WTC11 (cell line): ENCODE data around the gene SEMA3C. TPM values are rescaled to one million over a fixed set of nuclear protein-coding genes. Genes with fewer than 3 reads are reported as not detected.

Experiments used
- ATAC-seq: fragments of 200-7000 bp; cut with Tn5 transposase; 2 replicates; pipeline ENCODE4 v1.10.0; 2021; ENCODE audit warnings: mild to moderate bottlenecking, moderate library complexity
- CTCF ChIA-PET: fragments of 300-600 bp; sonication (Branson Sonifier 250); formaldehyde crosslinking; loops from one replicate; lab custom pipeline; 2021; ENCODE audit warnings: antibody characterized with exemption; lab: Charles Lee
- POLR2A ChIA-PET: fragments of 350-600 bp; sonication (Branson Sonifier 250); formaldehyde crosslinking; loops from one replicate; lab custom pipeline; 2021; ENCODE audit warnings: antibody characterized with exemption; lab: Charles Lee
- DNase-seq: peaks from one replicate; pipeline ENCODE4 v3.0.0; 2021; ENCODE audit warnings: low spot score
- H3K27ac Mint-ChIP-seq: 2 replicates; pipeline ENCODE4 v1.8.0; 2021; ENCODE audit warnings: mixed read lengths
- H3K27me3 Mint-ChIP-seq: 2 replicates; pipeline ENCODE4 v1.8.0; 2021; ENCODE audit warnings: low read depth, mild to moderate bottlenecking, moderate library complexity, mixed read lengths
- H3K36me3 Mint-ChIP-seq: 2 replicates; pipeline ENCODE4 v1.8.0; 2021; ENCODE audit warnings: mixed read lengths
- H3K4me1 Mint-ChIP-seq: 2 replicates; pipeline ENCODE4 v1.8.0; 2022; ENCODE audit warnings: mixed read lengths
- H3K4me3 Mint-ChIP-seq: 2 replicates; pipeline ENCODE4 v1.8.0; 2021; ENCODE audit warnings: mild to moderate bottlenecking, moderate library complexity, mixed read lengths
- H3K9me3 Mint-ChIP-seq: 2 replicates; pipeline ENCODE4 v1.8.0; 2021; ENCODE audit warnings: mixed read lengths
- CBFB ChIP-seq: sonication (generic); formaldehyde crosslinking; IDR thresholded peaks from 2 replicates; pipeline ENCODE4 v1.8.1; 2022; ENCODE audit warnings: mild to moderate bottlenecking, low read depth, missing genetic modification reagents
- CREB1 ChIP-seq: sonication (generic); formaldehyde crosslinking; IDR thresholded peaks from 2 replicates; pipeline ENCODE4 v1.8.0; 2023; ENCODE audit warnings: mild to moderate bottlenecking, missing genetic modification reagents
- E2F1 ChIP-seq: sonication (generic); formaldehyde crosslinking; IDR thresholded peaks from 2 replicates; pipeline ENCODE4 v1.8.0; 2022; ENCODE audit warnings: mild to moderate bottlenecking, missing genetic modification reagents
- ESRRA ChIP-seq: sonication (generic); formaldehyde crosslinking; IDR thresholded peaks from 2 replicates; pipeline ENCODE4 v1.8.1; 2022; ENCODE audit warnings: mild to moderate bottlenecking, missing genetic modification reagents, borderline replicate concordance
- GTF2I ChIP-seq: fragments of 250-450 bp; sonication (Bioruptor Pico); conservative IDR thresholded peaks from 2 replicates; pipeline ENCODE4 v1.4.0; 2021; ENCODE audit warnings: mild to moderate bottlenecking
- KAT7 ChIP-seq: sonication (generic); formaldehyde crosslinking; IDR thresholded peaks from 2 replicates; pipeline ENCODE4 v1.8.1; 2023; ENCODE audit warnings: missing genetic modification reagents, mild to moderate bottlenecking, borderline replicate concordance
- MYBL2 ChIP-seq: sonication (generic); formaldehyde crosslinking; IDR thresholded peaks from 2 replicates; pipeline ENCODE4 v1.8.1; 2023; ENCODE audit warnings: mild to moderate bottlenecking, moderate library complexity, missing genetic modification reagents
- RORB ChIP-seq: fragments of 250-450 bp; sonication (Bioruptor Pico); IDR thresholded peaks from 2 replicates; pipeline ENCODE4 v1.9.0; 2021; ENCODE audit warnings: mild to moderate bottlenecking
- TEAD4 ChIP-seq: sonication (generic); formaldehyde crosslinking; IDR thresholded peaks from 2 replicates; pipeline ENCODE4 v1.8.0; 2022; ENCODE audit warnings: mild to moderate bottlenecking, missing genetic modification reagents
- USF2 ChIP-seq: sonication (generic); formaldehyde crosslinking; IDR thresholded peaks from 2 replicates; pipeline ENCODE4 v1.8.1; 2023; ENCODE audit warnings: mild to moderate bottlenecking, missing genetic modification reagents, moderate library complexity
- ZNF317 ChIP-seq: sonication (generic); formaldehyde crosslinking; IDR thresholded peaks from 2 replicates; pipeline ENCODE4 v1.8.1; 2023; ENCODE audit warnings: low read depth, mild to moderate bottlenecking, moderate library complexity, missing genetic modification reagents, borderline replicate concordance
- ZNF671 ChIP-seq: fragments of 250-450 bp; sonication (Bioruptor Pico); IDR thresholded peaks from 2 replicates; pipeline ENCODE4 v1.8.0; 2021; ENCODE audit warnings: mild to moderate bottlenecking
- total RNA-seq: library from RNA; stranded (reverse); gene quantifications from 3 replicates; pipeline ENCODE4 v1.2.3, GENCODE V29; 2021
- TF ChIP-seq, protein P1 (sequence below): sonication (generic); formaldehyde crosslinking; IDR thresholded peaks from 2 replicates; pipeline ENCODE4 v1.8.0; 2023; ENCODE audit warnings: missing genetic modification reagents
- TF ChIP-seq, protein P2 (sequence below): fragments of 250-450 bp; sonication (Bioruptor Pico); IDR thresholded peaks from 2 replicates; pipeline ENCODE4 v2.1.2; 2022; ENCODE audit warnings: mild to moderate bottlenecking, moderate library complexity
- TF ChIP-seq, protein P3 (sequence below): sonication (generic); formaldehyde crosslinking; IDR thresholded peaks from 2 replicates; pipeline ENCODE4 v1.8.0; 2022; ENCODE audit warnings: mild to moderate bottlenecking, missing genetic modification reagents
- TF ChIP-seq, protein P4 (sequence below): sonication (generic); formaldehyde crosslinking; conservative IDR thresholded peaks from 2 replicates; pipeline ENCODE4 v1.8.1; 2022; ENCODE audit warnings: mild to moderate bottlenecking, missing genetic modification reagents
- TF ChIP-seq, protein P5 (sequence below): sonication (generic); formaldehyde crosslinking; IDR thresholded peaks from 2 replicates; pipeline ENCODE4 v1.8.1; 2022; ENCODE audit warnings: low read depth, missing genetic modification reagents, borderline replicate concordance
- TF ChIP-seq, protein P6 (sequence below): sonication (generic); formaldehyde crosslinking; IDR thresholded peaks from 2 replicates; pipeline ENCODE4 v1.8.1; 2022; ENCODE audit warnings: missing genetic modification reagents, borderline replicate concordance
- TF ChIP-seq, protein P7 (sequence below): sonication (generic); formaldehyde crosslinking; IDR thresholded peaks from 2 replicates; pipeline ENCODE4 v1.8.1; 2023; ENCODE audit warnings: mild to moderate bottlenecking, missing genetic modification reagents, borderline replicate concordance

Gene SEMA3C
- total RNA-seq, 1 experiment from 2014 or later, result 2.1 TPM

GRCh38 chr7:80774843-80775242 lies 144.0 kb downstream of the SEMA3C start (continued):
- TF ChIP-seq TEAD4 (CRISPR knock-in tag), result no peak
- TF ChIP-seq E2F1, result no peak
- no peak for TF ChIP-seq ZNF671
- no peak for TF ChIP-seq GTF2I (CRISPR knock-in tag)
- TF ChIP-seq USF2 (CRISPR knock-in tag), result no peak

GRCh38 chr7:80773787-80774508 lies 144.9 kb downstream of the SEMA3C start:
- CTCF ChIA-PET, result no interaction called here
- POLR2A ChIA-PET, result no interaction called here
- H3K4me3 Mint-ChIP-seq, result no peak overlapping the region

More at GRCh38 chr7:80773787-80774508, 144.9 kb downstream of the SEMA3C start:
- Mint-ChIP-seq H3K4me1 (peaks cover 15% of the 10 kb centered on the region), H3K27me3 (peaks cover 46% of the 10 kb centered on the region), H3K9me3 (no peaks in the 10 kb centered on the region), H3K36me3 (no peaks in the 10 kb centered on the region), H3K27ac (no peak overlapping the region)
- DNase-seq (no peak), ATAC-seq (no peak)
- TF ChIP-seq, protein P1, sequence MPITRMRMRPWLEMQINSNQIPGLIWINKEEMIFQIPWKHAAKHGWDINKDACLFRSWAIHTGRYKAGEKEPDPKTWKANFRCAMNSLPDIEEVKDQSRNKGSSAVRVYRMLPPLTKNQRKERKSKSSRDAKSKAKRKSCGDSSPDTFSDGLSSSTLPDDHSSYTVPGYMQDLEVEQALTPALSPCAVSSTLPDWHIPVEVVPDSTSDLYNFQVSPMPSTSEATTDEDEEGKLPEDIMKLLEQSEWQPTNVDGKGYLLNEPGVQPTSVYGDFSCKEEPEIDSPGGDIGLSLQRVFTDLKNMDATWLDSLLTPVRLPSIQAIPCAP (CRISPR knock-in tag), result no peak
- no peak for TF ChIP-seq CREB1
- no peak for TF ChIP-seq KAT7 (CRISPR knock-in tag)
- TF ChIP-seq, protein P2, sequence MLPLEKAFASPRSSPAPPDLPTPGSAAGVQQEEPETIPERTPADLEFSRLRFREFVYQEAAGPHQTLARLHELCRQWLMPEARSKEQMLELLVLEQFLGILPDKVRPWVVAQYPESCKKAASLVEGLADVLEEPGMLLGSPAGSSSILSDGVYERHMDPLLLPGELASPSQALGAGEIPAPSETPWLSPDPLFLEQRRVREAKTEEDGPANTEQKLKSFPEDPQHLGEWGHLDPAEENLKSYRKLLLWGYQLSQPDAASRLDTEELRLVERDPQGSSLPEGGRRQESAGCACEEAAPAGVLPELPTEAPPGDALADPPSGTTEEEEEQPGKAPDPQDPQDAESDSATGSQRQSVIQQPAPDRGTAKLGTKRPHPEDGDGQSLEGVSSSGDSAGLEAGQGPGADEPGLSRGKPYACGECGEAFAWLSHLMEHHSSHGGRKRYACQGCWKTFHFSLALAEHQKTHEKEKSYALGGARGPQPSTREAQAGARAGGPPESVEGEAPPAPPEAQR (CRISPR knock-in tag), result no peak
- no peak for TF ChIP-seq CBFB (CRISPR knock-in tag)
- TF ChIP-seq, protein P3, sequence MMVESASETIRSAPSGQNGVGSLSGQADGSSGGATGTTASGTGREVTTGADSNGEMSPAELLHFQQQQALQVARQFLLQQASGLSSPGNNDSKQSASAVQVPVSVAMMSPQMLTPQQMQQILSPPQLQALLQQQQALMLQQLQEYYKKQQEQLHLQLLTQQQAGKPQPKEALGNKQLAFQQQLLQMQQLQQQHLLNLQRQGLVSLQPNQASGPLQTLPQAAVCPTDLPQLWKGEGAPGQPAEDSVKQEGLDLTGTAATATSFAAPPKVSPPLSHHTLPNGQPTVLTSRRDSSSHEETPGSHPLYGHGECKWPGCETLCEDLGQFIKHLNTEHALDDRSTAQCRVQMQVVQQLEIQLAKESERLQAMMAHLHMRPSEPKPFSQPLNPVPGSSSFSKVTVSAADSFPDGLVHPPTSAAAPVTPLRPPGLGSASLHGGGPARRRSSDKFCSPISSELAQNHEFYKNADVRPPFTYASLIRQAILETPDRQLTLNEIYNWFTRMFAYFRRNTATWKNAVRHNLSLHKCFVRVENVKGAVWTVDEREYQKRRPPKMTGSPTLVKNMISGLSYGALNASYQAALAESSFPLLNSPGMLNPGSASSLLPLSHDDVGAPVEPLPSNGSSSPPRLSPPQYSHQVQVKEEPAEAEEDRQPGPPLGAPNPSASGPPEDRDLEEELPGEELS (CRISPR knock-in tag), result no peak
- no peak for TF ChIP-seq ZNF317 (CRISPR knock-in tag)
- no peak for TF ChIP-seq RORB (CRISPR knock-in tag)
- no peak for TF ChIP-seq ESRRA (CRISPR knock-in tag)
- TF ChIP-seq, protein P4, sequence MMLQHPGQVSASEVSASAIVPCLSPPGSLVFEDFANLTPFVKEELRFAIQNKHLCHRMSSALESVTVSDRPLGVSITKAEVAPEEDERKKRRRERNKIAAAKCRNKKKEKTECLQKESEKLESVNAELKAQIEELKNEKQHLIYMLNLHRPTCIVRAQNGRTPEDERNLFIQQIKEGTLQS (CRISPR knock-in tag), result no peak
- no peak for TF ChIP-seq MYBL2 (CRISPR knock-in tag)
- TF ChIP-seq, protein P5, sequence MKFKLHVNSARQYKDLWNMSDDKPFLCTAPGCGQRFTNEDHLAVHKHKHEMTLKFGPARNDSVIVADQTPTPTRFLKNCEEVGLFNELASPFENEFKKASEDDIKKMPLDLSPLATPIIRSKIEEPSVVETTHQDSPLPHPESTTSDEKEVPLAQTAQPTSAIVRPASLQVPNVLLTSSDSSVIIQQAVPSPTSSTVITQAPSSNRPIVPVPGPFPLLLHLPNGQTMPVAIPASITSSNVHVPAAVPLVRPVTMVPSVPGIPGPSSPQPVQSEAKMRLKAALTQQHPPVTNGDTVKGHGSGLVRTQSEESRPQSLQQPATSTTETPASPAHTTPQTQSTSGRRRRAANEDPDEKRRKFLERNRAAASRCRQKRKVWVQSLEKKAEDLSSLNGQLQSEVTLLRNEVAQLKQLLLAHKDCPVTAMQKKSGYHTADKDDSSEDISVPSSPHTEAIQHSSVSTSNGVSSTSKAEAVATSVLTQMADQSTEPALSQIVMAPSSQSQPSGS (CRISPR knock-in tag), result no peak
- TF ChIP-seq, protein P6, sequence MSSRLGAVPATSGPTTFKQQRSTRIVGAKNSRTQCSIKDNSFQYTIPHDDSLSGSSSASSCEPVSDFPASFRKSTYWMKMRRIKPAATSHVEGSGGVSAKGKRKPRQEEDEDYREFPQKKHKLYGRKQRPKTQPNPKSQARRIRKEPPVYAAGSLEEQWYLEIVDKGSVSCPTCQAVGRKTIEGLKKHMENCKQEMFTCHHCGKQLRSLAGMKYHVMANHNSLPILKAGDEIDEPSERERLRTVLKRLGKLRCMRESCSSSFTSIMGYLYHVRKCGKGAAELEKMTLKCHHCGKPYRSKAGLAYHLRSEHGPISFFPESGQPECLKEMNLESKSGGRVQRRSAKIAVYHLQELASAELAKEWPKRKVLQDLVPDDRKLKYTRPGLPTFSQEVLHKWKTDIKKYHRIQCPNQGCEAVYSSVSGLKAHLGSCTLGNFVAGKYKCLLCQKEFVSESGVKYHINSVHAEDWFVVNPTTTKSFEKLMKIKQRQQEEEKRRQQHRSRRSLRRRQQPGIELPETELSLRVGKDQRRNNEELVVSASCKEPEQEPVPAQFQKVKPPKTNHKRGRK (CRISPR knock-in tag), result no peak
- TF ChIP-seq, protein P7, sequence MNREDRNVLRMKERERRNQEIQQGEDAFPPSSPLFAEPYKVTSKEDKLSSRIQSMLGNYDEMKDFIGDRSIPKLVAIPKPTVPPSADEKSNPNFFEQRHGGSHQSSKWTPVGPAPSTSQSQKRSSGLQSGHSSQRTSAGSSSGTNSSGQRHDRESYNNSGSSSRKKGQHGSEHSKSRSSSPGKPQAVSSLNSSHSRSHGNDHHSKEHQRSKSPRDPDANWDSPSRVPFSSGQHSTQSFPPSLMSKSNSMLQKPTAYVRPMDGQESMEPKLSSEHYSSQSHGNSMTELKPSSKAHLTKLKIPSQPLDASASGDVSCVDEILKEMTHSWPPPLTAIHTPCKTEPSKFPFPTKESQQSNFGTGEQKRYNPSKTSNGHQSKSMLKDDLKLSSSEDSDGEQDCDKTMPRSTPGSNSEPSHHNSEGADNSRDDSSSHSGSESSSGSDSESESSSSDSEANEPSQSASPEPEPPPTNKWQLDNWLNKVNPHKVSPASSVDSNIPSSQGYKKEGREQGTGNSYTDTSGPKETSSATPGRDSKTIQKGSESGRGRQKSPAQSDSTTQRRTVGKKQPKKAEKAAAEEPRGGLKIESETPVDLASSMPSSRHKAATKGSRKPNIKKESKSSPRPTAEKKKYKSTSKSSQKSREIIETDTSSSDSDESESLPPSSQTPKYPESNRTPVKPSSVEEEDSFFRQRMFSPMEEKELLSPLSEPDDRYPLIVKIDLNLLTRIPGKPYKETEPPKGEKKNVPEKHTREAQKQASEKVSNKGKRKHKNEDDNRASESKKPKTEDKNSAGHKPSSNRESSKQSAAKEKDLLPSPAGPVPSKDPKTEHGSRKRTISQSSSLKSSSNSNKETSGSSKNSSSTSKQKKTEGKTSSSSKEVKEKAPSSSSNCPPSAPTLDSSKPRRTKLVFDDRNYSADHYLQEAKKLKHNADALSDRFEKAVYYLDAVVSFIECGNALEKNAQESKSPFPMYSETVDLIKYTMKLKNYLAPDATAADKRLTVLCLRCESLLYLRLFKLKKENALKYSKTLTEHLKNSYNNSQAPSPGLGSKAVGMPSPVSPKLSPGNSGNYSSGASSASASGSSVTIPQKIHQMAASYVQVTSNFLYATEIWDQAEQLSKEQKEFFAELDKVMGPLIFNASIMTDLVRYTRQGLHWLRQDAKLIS (CRISPR knock-in tag), result no peak
